HG03066 (cell line): Measurements from ENCODE around the gene RPL31.
"Not testable (repeated sequence)": the region's sequence is repeated elsewhere in the genome, so short reads cannot be mapped to it uniquely, and the experiment has no call there.

Experiments used
- ATAC-seq: cut with Tn5 transposase; IDR thresholded peaks from one replicate; pipeline ENCODE4 v1.9.1; 2021; ENCODE audit warnings: low read depth; ENCODE audit not compliant: unreplicated experiment

The RPL31 gene

GRCh38 chr2:101023327-101024107 lies 21.4 kb downstream of the RPL31 start:
- no peak for ATAC-seq

- no peak for ATAC-seq
Observed at GRCh38 chr2:101025561-101025960, 23.5 kb downstream of the RPL31 start.

GRCh38 chr2:101026253-101026701 lies 24.2 kb downstream of the RPL31 start:
- no peak for ATAC-seq

- no peak for ATAC-seq
Observed at GRCh38 chr2:101026923-101027469, 24.9 kb downstream of the RPL31 start.

- ATAC-seq: no peak
Observed at GRCh38 chr2:101027852-101028251, 25.8 kb downstream of the RPL31 start.

- no peak for ATAC-seq
Observed at GRCh38 chr2:101030866-101031554, 28.9 kb downstream of the RPL31 start.

- ATAC-seq: no peak
Observed at GRCh38 chr2:101032084-101032776, 30.1 kb downstream of the RPL31 start.

GRCh38 chr2:101036562-101036961 lies 34.5 kb downstream of the RPL31 start:
- no peak for ATAC-seq

GRCh38 chr2:101037161-101037755 lies 35.2 kb downstream of the RPL31 start:
- no peak for ATAC-seq

GRCh38 chr2:101038455-101039255 lies 36.6 kb downstream of the RPL31 start:
- no peak for ATAC-seq

GRCh38 chr2:101040072-101040471 lies 38.0 kb downstream of the RPL31 start:
- no peak for ATAC-seq

- no peak for ATAC-seq
Observed at GRCh38 chr2:101040761-101041160, 38.7 kb downstream of the RPL31 start.

- no peak for ATAC-seq
Observed at GRCh38 chr2:101041413-101041812, 39.3 kb downstream of the RPL31 start.

GRCh38 chr2:101045330-101045729 lies 43.2 kb downstream of the RPL31 start:
- ATAC-seq: no peak

- no peak for ATAC-seq
Observed at GRCh38 chr2:101047075-101047766, 45.1 kb downstream of the RPL31 start.

GRCh38 chr2:101047774-101048173 lies 45.7 kb downstream of the RPL31 start:
- ATAC-seq: no peak

- no peak for ATAC-seq
Observed at GRCh38 chr2:101048756-101049155, 46.7 kb downstream of the RPL31 start.

- ATAC-seq: not testable (repeated sequence)
Observed at GRCh38 chr2:101050886-101051285, 48.8 kb downstream of the RPL31 start.

GRCh38 chr2:101052147-101052546 lies 50.1 kb downstream of the RPL31 start:
- no peak for ATAC-seq
